ENCODE measurements around the gene CAND2. TPM values are rescaled to one million over a fixed set of nuclear protein-coding genes. Genes with fewer than 3 reads are reported as not detected.
A peak's percentile ranks its signal among the peaks of the same experiment; 100 is the strongest.
"Not testable (repeated sequence)": the region's sequence is repeated elsewhere in the genome, so short reads cannot be mapped to it uniquely, and the experiment has no call there.

CAND2 gene
- total RNA-seq, 1 experiment from 2014 or later = 0.19 TPM

DNA sequence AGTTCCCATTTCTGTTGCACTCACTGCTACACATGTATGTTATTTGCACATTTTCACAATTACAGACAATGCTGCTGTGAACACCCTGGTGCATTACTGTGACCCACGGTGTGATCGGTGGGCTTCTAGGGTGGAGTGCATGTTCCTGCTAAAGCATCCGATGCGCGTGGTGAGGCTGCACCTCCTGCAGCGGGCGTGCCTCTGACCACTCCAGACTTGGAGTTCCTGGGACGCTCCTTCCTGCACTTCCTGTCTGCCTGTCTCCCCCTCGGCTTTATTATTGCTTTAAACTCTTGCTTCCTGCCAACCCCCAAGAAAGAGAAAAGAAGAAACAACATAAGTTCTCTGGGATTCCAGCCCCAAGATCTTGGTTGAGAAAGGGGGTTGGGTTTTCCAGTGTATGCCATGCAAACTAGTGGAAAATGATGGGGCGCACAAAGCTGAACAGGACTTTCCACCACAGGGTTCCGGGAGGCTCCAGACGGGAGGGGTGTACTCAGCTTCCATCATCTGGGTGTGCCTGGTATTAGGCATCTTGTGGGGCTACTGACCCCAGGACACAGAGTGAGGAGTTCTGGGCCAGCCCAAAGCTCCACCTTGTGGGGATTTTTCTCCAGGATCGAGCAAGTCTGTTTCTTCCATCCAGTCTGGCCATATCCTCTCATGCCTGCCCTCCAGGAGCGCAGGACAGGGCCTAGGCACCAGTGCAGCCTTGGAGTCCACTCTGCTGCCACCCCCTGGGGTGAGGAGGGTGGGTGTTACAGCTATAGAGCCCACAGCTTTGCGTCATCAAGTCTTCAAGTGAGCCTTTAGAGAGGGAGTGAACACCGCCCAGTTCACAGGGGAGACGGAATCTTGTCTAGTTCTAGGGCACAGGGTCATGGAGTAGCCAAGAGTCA, 33.7 kb downstream of the CAND2 start:
- no peak for DNase-seq (ENCODE audit: low read depth)

DNA sequence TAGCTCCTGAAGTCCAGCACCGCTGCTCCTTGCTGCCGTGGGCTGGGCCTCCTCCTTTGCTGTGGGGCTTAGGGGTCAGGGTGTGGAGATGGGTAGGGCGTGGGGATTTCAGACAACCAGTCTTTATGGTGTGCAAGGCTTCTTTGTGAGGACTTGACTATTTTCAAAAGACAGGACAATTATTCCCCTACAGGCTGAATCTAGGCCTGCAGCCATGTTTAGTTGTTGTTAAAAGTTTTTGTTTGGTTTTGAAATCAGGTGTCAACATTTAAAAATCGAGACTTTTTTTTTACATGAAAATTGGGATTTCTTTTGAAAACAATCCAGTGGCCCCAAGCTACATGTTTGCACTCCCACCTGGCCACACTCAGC, 34.3 kb downstream of the CAND2 start:
- DNase-seq (ENCODE audit: low read depth) = no peak

- DNase-seq (ENCODE audit: low read depth) = no peak
Observed at GRCh38 chr3:12831301-12831866, 34.9 kb downstream of the CAND2 start.

- DNase-seq (ENCODE audit: low read depth) = no peak
Observed at GRCh38 chr3:12832350-12833221, 36.1 kb downstream of the CAND2 start.

GRCh38 chr3:12833222-12834161, 37.0 kb downstream of the CAND2 start:
- no peak for DNase-seq (ENCODE audit: low read depth)

DNA sequence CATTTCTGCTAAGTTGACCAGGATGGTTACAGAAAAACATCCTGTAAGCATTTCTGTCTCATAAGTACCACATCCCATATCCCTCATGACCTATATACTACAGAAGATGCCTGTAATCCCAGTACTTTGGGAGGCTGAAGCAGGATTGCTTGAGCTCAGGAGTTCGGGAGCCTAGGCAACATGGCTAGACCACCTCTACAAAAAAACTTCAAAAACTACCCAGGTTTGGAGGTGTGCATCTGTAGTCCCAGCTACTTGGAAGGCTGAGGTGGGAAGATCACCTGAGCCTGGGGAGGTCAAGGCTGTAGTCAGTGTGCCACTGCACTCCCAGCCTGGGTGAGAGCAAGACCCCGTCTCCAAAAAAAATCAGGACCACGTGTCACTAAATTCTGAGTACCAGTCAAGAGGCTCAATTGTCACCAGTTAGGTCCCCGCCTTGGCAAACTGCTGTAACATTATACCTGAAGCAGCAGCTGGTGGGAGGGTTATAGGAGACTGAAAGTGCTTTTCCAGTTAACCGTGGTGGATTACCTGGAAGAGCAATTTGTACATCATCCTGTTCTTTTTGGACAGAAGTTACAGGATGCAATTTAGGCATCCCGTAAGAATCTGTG, 38.7 kb downstream of the CAND2 start:
- no peak for DNase-seq (ENCODE audit: low read depth)

- DNase-seq (ENCODE audit: low read depth) = no peak
Observed at GRCh38 chr3:12837295-12837986, 41.0 kb downstream of the CAND2 start.

GRCh38 chr3:12838179-12838965, 41.9 kb downstream of the CAND2 start:
- no peak for DNase-seq (ENCODE audit: low read depth)

- DNase-seq (ENCODE audit: low read depth) = no peak
Observed at GRCh38 chr3:12839156-12839946, 42.9 kb downstream of the CAND2 start.

GRCh38 chr3:12840148-12840547, 43.7 kb downstream of the CAND2 start:
- DNase-seq (ENCODE audit: low read depth) = not testable (repeated sequence)

DNA sequence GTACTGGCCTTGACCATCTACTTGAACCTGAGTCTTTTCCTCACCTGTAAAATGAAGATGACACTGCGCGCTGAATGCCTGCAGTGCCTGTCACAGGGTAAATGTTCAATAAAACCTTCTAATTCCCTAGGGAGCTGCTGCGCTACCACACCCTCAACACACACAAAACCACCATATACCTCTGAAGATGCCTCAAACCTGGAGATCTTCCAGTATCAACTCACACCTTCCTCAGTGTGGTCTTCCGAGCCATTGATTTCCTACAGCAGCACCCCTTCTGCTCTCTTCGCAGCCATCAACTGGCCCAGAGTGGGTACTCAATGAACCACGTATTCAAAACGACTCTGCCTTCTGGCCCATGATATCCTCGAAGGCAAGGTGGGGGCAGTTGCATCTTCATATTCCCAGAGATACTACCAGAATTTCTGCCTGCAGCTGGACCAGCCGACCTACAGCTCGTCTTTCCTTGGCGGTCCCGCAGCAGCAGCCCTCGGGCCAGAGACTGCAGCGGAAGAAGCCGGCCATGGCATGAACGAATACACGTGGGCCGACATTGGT, 44.2 kb downstream of the CAND2 start:
- DNase-seq (ENCODE audit: low read depth) = no peak

GRCh38 chr3:12841149-12841969, 44.9 kb downstream of the CAND2 start, which contains the start of gene RPL32:
TSS of gene RPL32 (minus strand) at chr3:12841565. CDS start at chr3:12840237, 1,328 bp downstream.
- DNase-seq (ENCODE audit: low read depth) = peak; percentile 87

- no peak for DNase-seq (ENCODE audit: low read depth)
Observed at GRCh38 chr3:12841970-12842328, 45.5 kb downstream of the CAND2 start.

DNA sequence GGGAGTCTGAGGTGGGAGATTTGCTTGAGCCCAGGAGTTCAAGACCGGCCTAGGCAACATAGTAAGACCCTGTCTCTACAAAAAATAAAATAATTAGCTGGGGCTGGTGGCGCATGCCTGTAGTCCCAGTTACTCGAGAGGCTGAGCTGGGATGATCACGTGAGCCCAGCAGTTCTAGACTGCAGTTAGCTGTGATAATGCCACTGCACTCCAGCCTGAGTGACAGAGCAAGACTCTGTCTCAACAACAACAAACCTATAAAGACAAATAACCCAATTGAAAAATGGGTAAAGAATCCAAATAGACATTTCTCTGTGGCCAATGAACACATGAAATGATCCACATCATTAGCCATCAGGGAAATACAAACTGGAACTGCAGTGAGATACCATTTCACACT, 46.0 kb downstream of the CAND2 start:
- no peak for DNase-seq (ENCODE audit: low read depth)

- DNase-seq (ENCODE audit: low read depth) = no peak
Observed at GRCh38 chr3:12845811-12846210, 49.3 kb downstream of the CAND2 start.

GRCh38 chr3:12852201-12852600, 55.7 kb downstream of the CAND2 start:
- DNase-seq (ENCODE audit: low read depth) = no peak

DNA sequence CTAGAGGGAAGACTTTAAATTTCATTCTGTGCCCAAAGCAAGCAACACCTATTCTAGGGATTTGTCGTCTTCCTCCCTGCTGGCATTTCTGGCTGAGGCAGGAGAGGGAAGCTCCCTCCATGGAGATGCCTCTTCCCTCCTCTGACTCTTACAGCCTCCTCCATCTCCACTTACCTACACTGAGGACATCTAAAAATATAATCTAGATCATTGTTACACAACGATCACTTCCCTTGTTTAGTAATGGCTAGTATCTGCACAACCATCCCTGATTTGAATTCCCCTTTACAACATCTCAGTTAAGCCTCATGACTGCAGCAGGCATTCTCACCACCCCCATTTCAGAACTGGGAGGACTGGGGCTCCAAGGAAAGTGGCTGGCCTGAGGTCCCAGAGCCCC, 57.4 kb downstream of the CAND2 start:
- DNase-seq (ENCODE audit: low read depth) = not testable (repeated sequence)

Measured in HT1080 (cell line).